ENCODE data around the gene CCDC192.

- TF ChIP-seq CTCF (IDR thresholded peaks at IDR 0.05) (no peak), POLR2AphosphoS5 (IDR thresholded peaks at IDR 0.05) (no peak)
Measured at GRCh38 chr5:127846884-127847283, 143.7 kb downstream of the CCDC192 start.

Data from transverse colon (tissue), 4 donors.